ENCODE measurements around the gene KRT38. TPM values are rescaled to one million over a fixed set of nuclear protein-coding genes. Genes with fewer than 3 reads are reported as not detected.
"Not testable (repeated sequence)": the region's sequence is repeated elsewhere in the genome, so short reads cannot be mapped to it uniquely, and the experiment has no call there.

The KRT38 gene
- total RNA-seq, 1 experiment from 2014 or later = not detected

DNA sequence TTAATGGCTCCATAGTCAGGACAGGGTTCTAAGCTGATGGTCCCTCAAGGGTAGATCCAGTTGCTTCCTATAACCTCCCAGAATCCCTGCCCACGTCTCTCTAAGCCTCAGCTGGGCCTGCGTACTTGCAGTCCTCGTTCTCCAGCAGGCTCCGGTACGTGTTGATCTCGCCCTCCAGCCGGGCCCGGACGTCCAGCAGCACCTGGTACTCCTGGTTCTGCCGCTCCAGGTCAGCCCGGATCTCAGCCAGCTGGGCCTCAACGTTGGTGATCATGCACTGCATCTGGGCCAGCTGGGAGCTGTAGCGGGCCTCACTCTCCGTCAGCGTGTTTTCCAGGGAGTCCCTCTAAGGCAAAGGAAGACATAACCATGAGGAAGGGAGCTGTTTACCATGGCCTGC is 21.9 kb upstream of the KRT38 start:
- DNase-seq (ENCODE audit: low read depth) = no peak

GRCh38 chr17:41457676-41458075 is 16.9 kb upstream of the KRT38 start:
- DNase-seq (ENCODE audit: low read depth) = no peak

- DNase-seq (ENCODE audit: low read depth) = peak; percentile 42
These were observed 15.4 kb upstream of the KRT38 start for GRCh38 chr17:41456204-41456603.

GRCh38 chr17:41455236-41455635 is 14.5 kb upstream of the KRT38 start:
- no peak for DNase-seq (ENCODE audit: low read depth)

- DNase-seq (ENCODE audit: low read depth) = no peak
These were observed 12.3 kb upstream of the KRT38 start for GRCh38 chr17:41453066-41453465.

GRCh38 chr17:41452281-41452680 is 11.5 kb upstream of the KRT38 start:
- DNase-seq (ENCODE audit: low read depth) = peak; percentile 35

- peak; percentile 37 for DNase-seq (ENCODE audit: low read depth)
These were observed 10.5 kb upstream of the KRT38 start for GRCh38 chr17:41451154-41451728.

- DNase-seq (ENCODE audit: low read depth) = no peak
These were observed 8.2 kb upstream of the KRT38 start for GRCh38 chr17:41449008-41449407.

- no peak for DNase-seq (ENCODE audit: low read depth)
These were observed 7.7 kb upstream of the KRT38 start for GRCh38 chr17:41448506-41448905.

DNA sequence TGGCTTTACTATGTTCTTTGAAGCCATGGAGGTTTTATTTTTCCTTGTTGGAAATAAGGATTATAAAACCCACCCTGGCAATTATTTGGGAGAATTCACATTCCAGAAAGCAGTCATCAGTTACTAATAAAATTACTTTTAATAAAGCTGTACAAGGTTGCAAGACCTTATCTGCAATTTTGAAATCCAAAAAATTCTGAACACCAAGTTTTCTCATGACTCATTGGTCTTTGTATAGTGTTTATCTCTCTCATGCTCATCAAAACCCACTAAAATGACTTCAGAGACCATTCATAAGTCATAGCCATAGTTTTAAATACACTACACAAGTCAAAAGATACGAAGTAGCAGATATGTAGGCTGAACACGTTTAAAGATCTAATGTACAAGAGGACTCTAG is 6.0 kb upstream of the KRT38 start:
- DNase-seq (ENCODE audit: low read depth) = peak; percentile 40

- no peak for DNase-seq (ENCODE audit: low read depth)
These were observed 3.9 kb upstream of the KRT38 start for GRCh38 chr17:41444640-41445039.

GRCh38 chr17:41444186-41444585 is 3.4 kb upstream of the KRT38 start:
- no peak for DNase-seq (ENCODE audit: low read depth)

DNA sequence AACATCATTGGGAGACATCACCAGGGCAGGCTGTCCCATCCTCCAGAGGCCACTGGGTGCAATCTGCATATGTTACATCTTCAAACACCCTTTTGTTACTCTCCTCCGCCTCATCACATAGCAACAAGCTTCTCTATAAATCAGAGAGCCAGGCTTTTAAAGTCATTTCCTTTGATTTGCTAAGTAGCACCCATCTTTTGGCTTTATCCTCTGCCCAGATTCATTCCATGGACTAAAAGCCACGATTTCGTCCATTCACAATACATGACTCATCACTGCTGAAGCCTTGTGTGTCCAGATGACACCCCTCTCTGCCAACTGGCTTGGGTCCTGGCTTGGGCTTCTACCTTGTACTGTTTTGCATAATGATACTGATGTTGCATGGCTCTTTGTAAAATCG is 2.0 kb upstream of the KRT38 start:
- DNase-seq (ENCODE audit: low read depth) = peak; percentile 77

- DNase-seq (ENCODE audit: low read depth) = no peak
These were observed 1.4 kb downstream of the KRT38 start for GRCh38 chr17:41439375-41439774.

- no peak for DNase-seq (ENCODE audit: low read depth)
These were observed 3.0 kb downstream of the KRT38 start for GRCh38 chr17:41437769-41438168.

DNA sequence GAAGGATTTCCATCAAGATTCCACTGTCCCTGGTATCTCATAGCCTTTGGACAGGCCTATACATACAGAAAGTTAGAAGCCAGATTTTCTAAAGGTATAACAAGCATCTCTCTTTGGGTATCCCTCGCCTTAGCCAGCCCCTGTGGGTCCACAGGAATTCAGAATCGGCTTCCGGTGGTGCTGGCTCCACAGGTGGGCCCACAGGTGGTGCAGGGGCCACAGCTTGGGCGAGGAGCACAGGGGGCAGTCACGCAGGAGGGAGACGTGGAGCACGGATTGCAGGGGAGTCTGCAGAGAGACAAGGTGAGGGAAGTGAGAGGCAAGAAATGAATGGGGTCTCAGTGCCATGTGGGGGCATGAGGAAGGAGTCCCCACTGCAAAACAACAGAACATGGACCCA is 3.5 kb downstream of the KRT38 start:
- no peak for DNase-seq (ENCODE audit: low read depth)

GRCh38 chr17:41434415-41434814 is 6.4 kb downstream of the KRT38 start:
- DNase-seq (ENCODE audit: low read depth) = no peak

DNA sequence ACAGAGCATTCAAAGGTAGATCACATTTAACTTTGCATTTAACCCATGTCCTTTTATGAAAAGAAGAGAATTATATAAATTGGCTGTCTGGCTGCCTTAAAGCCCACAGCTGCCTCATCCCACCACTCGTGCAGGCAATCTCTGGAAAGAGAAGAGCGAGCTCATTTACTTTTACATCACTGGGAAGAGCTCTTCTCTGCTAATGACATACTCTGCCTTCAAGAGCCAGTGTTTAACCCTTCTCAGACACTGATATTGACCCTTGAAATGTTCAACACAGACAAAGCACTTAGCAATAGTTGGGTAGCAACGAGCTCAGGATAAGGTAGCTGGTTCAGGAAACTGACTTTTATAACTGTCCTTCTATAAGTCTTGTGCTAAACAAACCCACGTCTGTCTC is 6.8 kb downstream of the KRT38 start:
- DNase-seq (ENCODE audit: low read depth) = no peak

- DNase-seq (ENCODE audit: low read depth) = no peak
These were observed 7.2 kb downstream of the KRT38 start for GRCh38 chr17:41433586-41433985.

DNA sequence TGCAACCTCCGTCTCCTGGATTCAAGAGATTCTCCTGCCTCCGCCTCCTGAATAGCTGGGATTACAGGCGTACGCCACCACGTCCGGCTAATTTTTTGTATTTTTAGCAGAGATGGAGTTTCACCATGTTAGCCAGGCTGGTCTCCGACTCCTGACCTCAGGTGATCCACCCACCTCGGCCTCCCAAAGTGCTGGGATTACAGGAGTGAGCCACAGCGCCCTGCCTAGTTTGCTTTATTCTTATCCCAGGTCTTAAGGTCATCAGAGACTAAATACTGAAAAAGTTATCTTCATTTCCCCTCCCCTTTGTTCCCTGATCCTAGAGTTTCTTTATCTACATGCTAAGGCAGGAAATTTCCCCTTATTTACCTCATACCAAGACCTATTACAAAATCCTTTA is 10.4 kb downstream of the KRT38 start:
- DNase-seq (ENCODE audit: low read depth) = not testable (repeated sequence)

GRCh38 chr17:41429667-41430066 is 11.1 kb downstream of the KRT38 start:
- no peak for DNase-seq (ENCODE audit: low read depth)

DNA sequence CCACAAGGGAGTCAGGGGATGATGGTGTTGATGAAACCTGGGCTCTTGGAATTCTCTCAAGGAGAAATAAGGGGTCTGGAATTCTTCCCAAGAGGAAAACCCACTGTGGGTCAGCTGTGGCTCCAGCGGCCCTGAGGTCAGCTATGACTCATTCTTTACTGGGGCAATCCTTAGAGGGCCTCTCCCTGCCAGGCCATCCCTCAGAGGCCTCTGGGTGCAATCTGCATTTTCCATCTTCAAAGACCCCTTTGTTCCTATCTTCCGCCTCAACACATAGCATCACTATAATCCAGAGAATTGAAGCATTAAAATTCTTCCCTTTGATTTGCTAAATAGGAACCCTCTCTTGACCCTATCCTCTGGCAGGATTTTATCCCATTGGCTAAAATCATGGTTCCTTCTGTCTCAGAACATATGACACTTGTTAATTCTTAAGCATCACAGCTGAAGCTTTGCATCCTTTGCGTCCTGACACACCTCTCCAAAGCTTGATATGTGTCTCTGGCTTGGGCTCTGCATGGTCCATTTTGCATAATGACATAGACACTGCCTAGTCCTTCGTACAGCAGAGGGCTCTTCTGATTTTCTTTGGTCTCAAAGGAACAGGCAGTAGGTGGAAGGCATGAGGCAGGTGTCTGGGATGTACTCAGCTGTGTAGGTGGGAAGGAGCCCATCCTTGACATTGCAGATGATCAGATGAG is 12.0 kb downstream of the KRT38 start:
- peak; percentile 91 for DNase-seq (ENCODE audit: low read depth)

- no peak for DNase-seq (ENCODE audit: low read depth)
These were observed 16.6 kb downstream of the KRT38 start, which contains the start of gene KRT37 for GRCh38 chr17:41424111-41424635. KRT37 (minus strand) TSS chr17:41424585; CDS start chr17:41424523, 62 bp downstream.
